TTC549 (cell line): ENCODE data around the gene PTPRU.

Experiments used
- FAIRE-seq: peaks from 2 replicates; lab custom pipeline; 2012; peaks lifted over from hg19 to GRCh38; lab: Jason Lieb, UNC

Gene PTPRU

GRCh38 chr1:29245876-29246275, 9.6 kb downstream of the PTPRU start:
- no peak for FAIRE-seq

DNA sequence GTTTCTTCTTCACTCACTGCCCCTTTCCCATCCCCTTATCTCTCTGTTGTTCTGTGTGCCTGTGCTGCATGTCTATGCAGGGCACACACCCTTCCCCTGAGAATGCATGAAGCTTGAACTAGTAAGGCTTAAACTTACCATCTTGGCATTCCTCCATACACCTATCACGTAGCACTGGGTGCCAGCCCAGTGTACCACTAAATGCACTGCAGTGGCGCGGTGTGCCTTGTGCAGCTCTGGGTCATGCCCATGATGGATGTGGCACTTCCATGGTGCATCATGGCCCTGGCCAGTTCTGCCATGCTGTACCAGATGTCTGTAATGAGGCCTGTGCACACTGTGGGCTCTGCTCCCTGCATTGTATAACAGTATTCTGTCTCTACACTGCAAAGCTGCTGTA, 10.7 kb downstream of the PTPRU start:
- no peak for FAIRE-seq

DNA sequence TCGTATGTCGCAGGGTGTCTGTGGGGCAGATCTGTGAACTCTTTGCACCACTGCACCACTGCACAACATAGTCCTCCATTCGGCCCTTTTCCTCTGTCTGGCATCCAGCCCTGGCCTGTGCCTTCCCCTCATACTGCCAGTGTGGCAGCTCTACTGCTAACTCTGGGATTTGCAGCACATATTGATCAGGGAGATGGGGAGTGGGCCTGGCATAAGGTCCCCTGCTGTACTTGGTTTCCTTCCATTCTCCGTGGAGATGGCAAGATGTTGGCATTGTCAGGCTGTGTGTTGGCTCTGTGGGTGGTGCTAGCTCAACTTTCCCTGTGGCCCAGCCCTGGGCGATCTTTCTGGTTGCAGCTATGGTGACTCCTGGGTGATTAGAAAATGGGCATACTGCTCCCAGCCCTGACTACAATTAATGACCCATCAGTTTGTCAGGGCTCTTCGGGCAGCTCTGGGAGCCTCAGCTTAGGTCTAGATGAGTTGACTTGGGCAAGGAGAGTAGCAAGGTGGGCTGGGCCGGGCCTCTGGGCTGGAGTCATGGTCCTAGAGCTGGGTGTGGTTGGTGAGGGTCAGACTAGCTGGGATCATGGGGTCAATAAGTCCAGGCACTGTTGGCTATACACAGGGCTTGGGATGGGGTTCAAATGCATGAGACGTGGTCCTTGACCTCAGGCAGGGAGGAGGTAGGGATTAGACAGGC, 11.4 kb downstream of the PTPRU start:
- no peak for FAIRE-seq

GRCh38 chr1:29248409-29248808, 12.1 kb downstream of the PTPRU start:
- FAIRE-seq: no peak

DNA sequence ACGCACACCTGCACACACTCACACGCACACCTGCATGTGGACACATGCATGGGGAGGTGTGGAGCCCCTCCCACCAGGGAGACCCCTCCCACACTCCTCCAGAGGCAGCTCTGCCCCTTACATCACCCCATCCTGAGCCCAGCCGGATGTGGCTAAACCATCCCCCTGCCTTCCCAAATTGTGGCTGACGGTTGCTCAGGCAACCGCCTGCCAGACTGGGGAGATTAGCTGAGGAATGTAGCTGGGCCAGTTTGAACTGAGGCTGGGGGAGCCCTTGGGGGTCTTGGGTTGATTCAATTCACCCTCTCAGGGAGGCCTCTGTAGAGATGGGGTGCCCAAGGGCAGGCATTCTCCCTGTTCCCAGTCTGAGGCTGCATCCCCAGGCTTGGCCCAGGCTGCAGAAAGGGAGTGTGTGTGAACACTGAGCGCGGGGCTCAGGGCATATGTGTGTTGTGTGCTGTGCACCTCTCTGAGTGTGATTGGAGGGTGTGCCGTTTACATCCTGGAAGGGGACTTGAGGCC, 12.9 kb downstream of the PTPRU start:
- FAIRE-seq: no peak

DNA sequence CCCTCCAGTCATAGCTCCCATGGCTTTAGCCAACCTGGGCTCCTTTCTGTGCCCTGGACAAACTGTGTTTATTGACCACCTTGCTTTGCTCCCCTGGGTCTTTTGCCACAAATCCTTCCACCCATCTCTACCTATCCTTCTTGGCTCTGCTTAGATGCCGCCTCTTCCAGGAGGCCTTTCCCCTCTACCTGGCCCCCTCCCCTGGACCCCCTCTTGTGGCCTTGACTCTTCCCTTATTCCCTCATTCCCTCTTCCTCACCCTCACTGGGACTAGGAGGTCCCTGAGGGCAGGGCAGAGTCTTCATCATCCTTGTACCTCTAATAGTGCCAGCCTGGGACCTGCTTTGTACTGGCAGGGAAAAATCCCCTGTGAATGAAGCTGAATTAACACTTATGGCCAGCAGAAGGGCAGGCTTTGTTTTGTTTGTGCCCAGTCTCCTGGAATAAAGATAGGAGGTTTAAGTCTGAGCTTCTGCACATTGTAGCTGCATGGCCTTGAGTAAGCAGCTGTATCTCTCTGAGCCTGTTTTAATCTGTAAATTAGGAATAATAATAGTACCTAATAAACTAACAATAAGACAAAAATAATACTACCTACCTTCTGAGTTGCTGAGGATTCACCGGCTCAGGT, 13.7 kb downstream of the PTPRU start:
- no peak for FAIRE-seq

DNA sequence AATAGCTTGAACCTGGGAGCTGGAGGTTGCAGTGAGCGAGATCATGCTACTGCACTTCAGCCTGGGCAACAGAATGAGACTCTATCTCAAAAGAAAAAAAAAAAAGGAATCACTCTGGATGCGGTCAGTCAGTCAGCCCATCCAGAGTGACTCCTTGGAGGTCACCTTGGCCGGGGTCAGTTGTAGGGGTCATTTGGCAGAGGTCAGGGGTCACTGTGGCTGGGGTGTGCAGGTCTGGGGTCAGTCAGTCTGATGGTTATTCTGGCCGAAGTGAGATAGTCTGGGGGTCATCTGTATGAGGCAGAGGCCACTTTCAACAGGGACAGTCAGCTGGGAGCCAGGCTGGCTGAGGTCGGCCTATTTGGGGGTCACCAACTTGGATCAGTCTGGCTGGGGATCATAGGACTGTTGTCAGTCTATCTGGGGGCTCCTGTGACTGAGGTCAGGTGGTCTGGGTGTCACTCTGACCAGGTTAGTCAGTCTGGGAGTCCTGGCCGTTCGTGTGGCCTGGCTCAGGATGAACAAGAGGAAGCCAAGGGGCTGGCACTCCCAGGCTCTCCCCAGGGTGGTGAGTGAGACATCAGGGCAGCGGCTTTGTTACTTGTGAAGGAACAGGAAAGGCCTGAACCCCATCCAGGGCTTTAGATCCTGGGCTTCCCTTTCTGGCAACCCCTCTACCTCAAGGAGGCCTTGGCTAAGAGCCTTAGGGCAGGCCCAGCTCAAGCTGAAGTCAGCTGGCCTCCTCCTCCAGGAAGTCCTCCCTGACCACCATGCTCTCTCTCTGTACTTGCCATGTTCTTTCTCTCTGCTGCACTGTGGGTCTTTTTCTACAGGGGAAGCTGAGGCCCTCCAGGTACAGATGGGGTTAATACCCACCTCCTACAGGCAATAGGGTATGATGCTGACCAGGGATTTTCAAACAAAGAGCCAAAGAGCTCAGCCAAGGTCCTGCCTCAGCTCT, 15.1 kb downstream of the PTPRU start:
- no peak for FAIRE-seq

DNA sequence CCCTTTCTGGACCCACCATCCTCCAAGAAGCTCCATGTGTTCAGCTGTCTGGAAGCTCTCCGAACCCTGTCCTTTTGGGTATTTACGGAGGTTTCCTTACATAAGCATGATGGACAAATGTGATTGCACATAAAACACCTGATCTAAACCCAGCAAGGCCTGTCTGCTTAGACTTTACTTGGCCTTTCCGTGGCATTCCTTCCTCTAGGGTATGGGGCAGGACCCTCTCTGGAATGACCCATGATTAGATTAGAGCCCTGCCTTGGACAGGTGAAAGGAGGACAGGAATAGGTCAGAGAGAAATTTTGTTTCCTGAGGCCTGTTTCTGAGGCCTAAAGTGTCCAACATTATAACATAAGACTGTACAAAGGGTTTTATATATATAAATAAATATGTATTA, 16.9 kb downstream of the PTPRU start:
- FAIRE-seq: no peak

GRCh38 chr1:29254346-29254745, 18.0 kb downstream of the PTPRU start:
- FAIRE-seq: no peak

GRCh38 chr1:29255134-29255666, 18.9 kb downstream of the PTPRU start:
- no peak for FAIRE-seq

- FAIRE-seq: no peak
These were observed 20.1 kb downstream of the PTPRU start for GRCh38 chr1:29256394-29256793.

GRCh38 chr1:29256979-29257804, 20.9 kb downstream of the PTPRU start:
- FAIRE-seq: no peak

DNA sequence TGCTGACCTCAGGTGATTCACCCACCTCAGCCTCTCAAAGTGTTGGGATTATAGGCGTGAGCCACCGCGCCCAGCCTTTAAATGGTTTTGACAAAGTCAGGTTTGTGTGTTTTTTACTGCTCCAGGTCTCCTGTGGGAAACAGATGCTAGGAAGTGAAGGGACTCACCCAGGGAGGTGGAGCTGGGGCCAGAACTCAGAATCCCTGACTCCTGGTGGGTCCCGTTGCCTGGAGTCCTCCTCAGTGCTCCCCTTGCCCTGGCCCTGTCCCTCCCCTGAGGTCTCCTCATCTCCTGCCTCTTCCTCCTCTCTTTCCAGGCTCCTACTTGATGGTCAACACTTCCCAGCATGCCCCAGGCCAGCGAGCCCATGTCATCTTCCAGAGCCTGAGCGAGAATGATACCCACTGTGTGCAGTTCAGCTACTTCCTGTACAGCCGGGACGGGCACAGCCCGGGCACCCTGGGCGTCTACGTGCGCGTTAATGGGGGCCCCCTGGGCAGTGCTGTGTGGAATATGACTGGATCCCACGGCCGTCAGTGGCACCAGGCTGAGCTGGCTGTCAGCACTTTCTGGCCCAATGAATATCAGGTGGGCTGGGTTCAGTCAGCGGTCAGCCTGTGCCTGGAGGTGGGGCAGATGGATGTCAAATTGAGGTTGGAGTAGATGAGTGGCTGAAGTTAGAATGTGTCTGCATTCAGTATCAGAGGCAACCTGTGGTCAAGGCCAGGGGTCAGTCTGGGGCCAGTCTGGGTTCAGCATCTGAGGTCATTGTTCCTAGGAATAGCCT, 22.1 kb downstream of the PTPRU start:
- no peak for FAIRE-seq

GRCh38 chr1:29258976-29259801, 22.9 kb downstream of the PTPRU start:
- FAIRE-seq: no peak

- no peak for FAIRE-seq
These were observed 23.6 kb downstream of the PTPRU start for GRCh38 chr1:29259802-29260441.

DNA sequence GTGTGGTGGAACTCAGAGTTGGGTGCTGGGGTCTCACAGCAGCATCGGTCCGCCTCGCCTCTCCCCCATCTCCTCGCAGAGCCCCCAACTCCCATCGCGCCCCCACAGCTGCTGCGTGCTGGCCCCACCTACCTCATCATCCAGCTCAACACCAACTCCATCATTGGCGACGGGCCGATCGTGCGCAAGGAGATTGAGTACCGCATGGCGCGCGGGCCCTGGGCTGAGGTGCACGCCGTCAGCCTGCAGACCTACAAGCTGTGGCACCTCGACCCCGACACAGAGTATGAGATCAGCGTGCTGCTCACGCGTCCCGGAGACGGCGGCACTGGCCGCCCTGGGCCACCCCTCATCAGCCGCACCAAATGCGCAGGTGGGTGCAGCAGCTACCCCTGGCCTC, 24.2 kb downstream of the PTPRU start:
- no peak for FAIRE-seq

DNA sequence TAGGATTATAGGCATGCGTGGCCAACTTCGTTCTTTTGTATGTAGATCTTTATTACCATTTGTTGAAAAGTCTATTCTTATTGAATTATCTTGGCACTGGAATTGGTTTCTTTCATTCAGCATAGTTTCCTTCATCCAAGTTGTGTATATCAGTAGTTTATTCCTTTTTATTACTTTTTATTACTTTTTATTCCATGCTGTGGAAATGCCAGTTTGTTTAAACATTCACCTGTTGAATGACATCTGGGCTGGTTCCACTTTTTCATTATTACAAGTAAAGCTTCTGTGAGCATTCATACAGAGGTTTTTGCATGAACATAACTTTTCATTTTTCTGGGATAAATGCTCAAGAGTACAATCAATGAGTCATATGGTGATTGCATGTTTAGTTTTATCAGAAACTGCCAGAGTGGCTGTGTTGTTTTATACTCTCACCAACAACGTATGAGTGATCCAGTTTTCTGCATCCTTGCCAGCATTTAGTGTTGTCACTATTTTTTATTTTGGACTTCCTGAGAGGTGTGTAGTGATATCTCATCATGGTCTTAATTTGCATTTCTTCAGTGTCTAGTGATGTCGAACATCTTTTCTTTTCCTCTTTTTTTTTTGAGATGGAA, 28.6 kb downstream of the PTPRU start:
- FAIRE-seq: no peak

DNA sequence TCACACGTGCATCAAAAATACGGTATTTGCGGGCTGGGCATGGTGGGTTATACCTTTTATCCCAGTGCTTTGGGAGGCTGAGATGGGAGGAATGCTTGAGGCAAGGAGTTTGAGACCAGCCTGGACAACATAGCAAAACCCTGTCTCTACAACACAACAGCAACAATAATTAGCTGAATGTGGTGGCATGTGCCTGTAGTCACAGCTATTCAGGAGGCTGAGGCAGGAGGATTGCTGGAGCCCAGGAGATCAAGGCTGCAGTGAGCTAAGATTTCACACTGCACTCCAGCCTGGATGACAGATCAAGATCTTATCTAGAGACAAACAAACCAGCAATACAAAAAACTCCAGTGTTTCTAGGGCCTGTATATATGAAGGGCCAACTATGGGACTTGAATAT, 30.6 kb downstream of the PTPRU start:
- FAIRE-seq: no peak
